GM18508 (cell line): ENCODE measurements around the gene P2RY14.

Experiments used
- ATAC-seq: cut with Tn5 transposase; IDR thresholded peaks from one replicate; pipeline ENCODE4 v1.9.1; 2021; ENCODE audit warnings: moderate number of reproducible peaks; ENCODE audit not compliant: insufficient read depth, unreplicated experiment

The P2RY14 gene

GRCh38 chr3:151197228-151197627, 81.1 kb downstream of the P2RY14 start:
- no peak for ATAC-seq

GRCh38 chr3:151196434-151196833, 81.9 kb downstream of the P2RY14 start:
- no peak for ATAC-seq

GRCh38 chr3:151195826-151196225, 82.5 kb downstream of the P2RY14 start:
- ATAC-seq: no peak

DNA sequence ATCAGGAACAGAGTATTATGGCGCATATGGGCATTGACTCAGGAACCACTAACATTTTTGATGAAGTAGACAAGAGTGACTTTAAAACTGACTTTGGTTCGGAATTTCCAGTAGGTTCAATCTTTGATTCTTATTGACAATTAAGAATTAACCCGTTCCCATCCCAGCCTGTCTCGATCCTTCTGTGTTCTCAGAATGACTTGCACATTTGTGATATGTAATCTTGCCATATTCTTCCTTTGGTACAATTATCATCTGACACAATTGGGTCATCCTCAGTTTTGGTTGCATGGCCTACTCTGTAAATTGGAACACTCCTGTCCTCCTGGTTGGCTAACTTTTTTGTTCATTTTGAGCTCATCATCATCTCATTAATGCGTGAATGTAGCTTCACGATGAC, 85.8 kb downstream of the P2RY14 start:
- ATAC-seq: no peak

GRCh38 chr3:151191095-151191494, 87.2 kb downstream of the P2RY14 start:
- ATAC-seq: no peak

DNA sequence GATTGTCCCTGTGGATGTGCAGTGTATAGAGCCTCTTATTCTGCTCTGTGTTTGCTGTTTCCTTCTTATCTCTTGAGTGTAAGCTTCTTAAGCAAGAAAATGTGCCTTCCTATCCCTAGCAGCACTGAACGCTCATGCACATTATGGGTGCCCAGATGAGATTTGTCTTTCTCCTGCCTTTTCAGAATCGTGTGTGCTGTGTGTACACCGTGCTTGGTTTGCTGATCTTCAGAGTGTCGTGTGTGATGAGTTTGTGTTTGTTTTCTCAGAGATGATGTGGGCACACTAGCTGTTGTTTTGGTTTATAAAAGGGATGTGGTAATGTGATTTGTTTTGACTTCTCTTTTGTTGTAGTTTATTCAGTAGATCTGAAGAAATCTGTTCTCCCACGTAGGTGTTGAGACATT, 95.1 kb downstream of the P2RY14 start:
- ATAC-seq: no peak

DNA sequence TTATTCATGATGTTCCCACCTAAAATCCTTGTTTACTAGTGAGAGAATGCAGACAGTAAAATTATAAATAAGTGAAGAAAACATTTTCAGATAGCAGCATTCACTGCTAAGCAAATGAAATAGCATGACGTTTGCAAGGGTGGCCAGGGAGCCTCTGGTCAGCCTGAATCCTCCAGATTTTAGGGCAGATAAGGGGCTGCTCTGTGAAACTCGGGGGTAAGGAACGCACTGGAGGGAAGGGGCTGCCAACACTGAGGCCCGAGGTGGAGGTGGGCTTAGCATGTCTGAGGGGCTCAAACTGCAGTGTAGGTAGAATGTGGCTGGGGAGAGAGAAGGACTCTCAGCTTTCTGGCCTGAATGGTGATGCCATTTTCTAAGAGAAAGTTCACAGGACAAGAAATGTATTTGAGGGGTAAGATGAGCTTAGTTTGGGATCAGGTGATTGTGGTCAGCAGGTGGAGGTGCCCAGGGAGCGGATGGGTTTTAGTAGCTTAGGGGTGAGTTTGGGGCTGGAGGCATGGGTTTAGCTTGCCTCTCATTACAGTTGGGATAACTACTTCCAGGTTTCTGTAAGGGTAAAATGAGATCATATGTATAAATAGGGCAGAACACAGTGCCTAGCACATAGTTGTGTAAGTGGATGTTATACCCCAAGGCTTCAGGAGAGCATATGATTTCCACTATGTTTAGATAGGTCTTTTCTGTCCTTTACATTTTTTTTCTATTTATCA, 95.8 kb downstream of the P2RY14 start:
- ATAC-seq: no peak

- ATAC-seq: no peak
These were observed 100.0 kb downstream of the P2RY14 start for GRCh38 chr3:151178208-151178845.

DNA sequence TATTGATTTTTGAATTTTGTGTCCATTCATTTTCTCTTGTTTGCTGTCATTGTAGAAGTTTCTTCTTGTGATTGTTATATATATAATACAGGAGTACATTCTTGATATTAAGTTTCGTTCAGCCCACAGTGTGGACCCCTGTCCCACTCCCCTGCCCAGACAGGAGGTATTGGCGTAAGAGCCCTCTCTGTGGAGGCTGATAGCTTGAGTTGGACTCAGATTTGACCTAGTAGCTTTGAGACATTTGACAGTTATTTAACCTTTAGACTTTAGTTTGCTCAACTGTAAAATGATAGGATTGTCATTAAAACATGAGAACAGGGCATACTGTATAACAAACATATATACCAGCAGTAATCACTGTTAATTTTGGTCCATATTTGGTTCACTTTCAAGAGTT, 102.4 kb downstream of the P2RY14 start:
- no peak for ATAC-seq

DNA sequence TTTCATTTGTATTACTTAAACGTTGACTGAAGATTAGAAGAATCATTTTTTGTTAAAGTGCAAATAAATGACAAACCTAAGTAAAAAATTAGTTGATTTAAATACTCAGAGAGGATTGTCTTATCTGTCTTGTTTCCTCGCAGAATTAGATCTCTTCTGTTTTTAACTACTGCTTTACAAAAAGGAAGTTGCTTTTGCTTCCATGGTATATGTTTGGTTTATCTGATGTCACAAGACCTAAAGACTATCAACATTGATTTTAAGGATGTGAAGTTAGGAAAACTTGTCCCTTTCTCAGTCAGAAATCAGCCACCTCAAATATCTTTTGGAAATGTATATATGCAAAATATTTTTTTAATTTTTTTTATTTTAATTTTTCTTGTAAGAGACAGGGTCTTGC, 104.0 kb downstream of the P2RY14 start:
- no peak for ATAC-seq

DNA sequence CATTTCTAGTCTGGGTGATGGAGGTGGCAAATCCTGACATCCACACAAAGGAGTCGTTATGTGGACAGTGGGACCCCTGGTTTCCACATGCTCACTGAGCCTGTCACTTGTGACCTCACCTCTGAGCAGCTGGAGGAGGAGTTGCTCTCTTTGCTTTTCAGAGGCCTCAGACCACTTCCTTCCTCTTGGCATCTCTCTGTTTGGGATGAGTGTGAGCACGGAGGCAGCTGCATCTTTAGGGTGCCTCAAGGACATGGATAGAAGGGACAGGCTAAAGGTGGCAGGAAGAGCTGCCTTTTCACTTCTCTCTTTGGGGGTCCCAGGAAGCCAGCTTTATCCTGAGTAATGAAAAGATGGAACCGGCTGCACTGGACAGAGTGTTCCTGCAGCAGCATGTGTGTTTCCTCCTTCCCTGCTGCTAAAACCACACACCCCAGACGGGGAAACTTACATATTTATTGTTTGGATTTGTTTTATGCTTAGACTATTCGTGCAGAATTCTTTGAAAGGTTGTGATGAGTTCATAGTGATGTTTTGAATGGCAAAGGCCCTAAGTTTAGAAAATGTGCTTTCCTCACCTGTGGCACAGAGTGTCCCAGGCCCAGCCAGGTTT, 107.1 kb downstream of the P2RY14 start:
- peak; percentile 57 for ATAC-seq

GRCh38 chr3:151169948-151170679, 108.2 kb downstream of the P2RY14 start:
- peak; percentile 28 for ATAC-seq

DNA sequence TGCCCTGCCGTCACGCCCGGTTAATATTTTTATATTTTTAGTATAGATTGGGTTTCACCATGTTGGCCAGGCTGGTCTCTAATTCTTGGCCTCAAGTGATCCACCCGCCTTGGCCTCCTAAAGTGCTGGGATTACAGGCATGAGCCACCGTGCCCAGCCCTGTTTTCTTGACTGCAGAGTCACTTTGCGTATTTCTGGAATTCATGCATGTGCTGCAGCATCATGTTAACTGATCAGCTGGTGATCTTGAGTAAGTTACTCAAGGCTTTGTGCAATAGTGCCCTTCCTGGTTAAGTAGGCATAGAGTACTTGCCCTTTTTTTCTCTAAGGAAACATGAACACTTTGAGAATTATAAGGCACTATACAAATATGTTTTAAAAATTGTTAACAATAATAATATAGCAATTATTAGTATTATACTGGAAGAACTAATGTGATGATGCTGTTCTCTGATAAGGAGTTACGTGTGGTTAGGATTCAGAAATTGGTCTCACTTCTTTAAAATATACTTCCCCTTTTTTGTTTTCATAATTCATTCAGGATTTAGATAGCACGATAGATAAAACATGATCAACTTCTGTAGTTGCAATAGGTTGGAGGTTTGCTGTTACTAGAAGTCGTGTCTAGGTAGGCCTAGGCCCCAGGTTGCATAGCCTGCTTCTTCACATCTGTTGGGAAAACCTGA, 108.9 kb downstream of the P2RY14 start:
- peak; percentile 40 for ATAC-seq

DNA sequence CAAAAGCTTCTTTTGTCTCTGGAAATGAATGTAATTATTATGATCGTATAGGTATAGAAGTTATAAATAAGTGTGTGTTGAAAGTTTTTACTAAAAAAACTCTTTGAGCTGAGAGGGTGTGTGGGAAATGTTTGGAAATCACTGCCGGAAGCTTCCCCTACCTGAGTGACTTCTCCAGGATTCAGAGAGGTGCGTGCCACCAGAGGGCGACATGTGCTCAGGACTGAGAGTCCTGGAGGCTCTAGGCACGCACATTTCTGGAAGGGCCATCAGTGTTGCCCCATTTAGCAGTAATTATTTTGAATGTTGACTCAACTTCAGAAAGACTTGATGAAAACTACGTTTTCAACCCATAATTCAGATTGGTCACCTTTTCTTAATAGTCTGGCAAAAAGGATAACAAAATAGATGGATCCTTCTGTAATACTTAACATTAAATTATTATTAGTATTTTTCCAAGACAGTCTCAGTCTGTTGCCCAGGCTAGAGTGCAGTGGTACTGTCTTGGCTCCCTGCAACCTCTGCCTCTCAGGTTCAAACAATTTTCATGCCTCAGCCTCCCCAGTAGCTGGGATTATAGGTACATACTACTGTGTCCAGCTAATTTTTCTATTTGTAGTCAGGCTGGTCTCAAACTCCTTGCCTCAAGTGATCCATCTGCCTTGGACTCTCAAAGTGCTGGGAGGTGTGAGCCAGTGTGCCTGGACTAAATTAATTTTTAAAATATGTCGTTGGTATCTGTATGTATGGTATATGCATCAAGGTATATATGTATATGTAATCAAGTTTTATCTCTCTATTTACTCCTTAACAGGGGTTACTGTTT, 109.9 kb downstream of the P2RY14 start:
- peak; percentile 33 for ATAC-seq

DNA sequence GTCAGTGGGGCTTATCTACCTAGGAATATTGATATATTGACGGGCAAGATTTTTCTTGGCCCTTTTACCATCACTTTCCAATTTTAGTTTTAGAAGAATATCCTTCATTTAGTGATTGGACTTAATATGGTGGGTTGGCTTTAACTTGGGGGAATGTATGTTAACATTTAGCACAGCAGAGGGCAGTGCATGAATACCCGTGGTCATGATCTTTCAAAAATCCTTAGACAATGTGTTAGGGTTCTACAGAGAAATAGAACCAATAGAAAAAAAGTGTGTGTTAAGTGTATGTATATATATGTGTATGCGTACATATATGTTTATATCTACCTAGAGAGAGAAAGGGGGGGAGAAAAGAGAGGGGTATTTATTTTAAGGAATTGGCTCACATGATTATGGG, 112.2 kb downstream of the P2RY14 start:
- ATAC-seq: no peak

DNA sequence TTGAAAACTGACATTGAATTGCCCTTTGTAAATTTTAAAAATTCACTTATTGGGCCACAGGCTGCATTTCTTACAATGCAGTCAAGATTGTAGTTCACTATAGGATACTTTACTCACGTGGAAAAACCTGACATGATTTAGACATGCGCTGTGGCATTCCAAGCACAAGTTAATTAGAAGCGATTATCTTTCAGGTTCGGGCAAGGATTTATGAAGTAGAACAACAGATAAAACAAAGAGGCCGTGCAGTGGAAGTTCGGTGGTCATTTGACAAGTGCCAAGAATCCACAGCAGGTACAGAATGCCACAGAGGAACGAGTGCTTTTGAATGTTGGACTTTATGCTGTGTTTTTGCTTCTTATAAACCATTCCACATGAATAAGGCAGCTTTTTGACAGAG, 113.1 kb downstream of the P2RY14 start:
- ATAC-seq: no peak
